Smooth muscle cell (in vitro differentiated cells): ENCODE measurements around the gene GALNTL6. TPM values are rescaled to one million over a fixed set of nuclear protein-coding genes. Genes with fewer than 3 reads are reported as not detected.
"Not testable (repeated sequence)": the region's sequence is repeated elsewhere in the genome, so short reads cannot be mapped to it uniquely, and the experiment has no call there.

Experiments used
- DNase-seq: peaks from one replicate; lab custom pipeline; 2025; ENCODE audit not compliant: unreplicated experiment; lab: John Stamatoyannopoulos, UW
- H2AFZ ChIP-seq: fragments of 200-600 bp; sonication (generic); 2 replicates; pipeline ENCODE4 v1.6.0; 2016; ENCODE audit warnings: antibody characterized with exemption, low read depth, mild to moderate bottlenecking
- H3F3A ChIP-seq: fragments of 200-600 bp; sonication (generic); 2 replicates; pipeline ENCODE4 v1.6.0; 2017; ENCODE audit warnings: antibody characterized with exemption, low read depth
- H3K27ac ChIP-seq: fragments of 200-600 bp; sonication (generic); 2 replicates; pipeline ENCODE4 v1.5.1; 2016; ENCODE audit warnings: low read depth, mild to moderate bottlenecking
- H3K27me3 ChIP-seq: fragments of 200-600 bp; sonication (generic); 2 replicates; pipeline ENCODE4 v1.6.1; 2016; ENCODE audit warnings: low read depth, mild to moderate bottlenecking
- H3K36me3 ChIP-seq: fragments of 200-600 bp; sonication (generic); 2 replicates; pipeline ENCODE4 v1.5.1; 2016; ENCODE audit warnings: low read depth
- H3K4me1 ChIP-seq: fragments of 200-600 bp; sonication (generic); 2 replicates; pipeline ENCODE4 v1.5.1; 2016; ENCODE audit warnings: low read depth
- H3K4me2 ChIP-seq: fragments of 200-600 bp; sonication (generic); 2 replicates; pipeline ENCODE4 v1.6.0; 2016; ENCODE audit warnings: mild to moderate bottlenecking
- H3K4me3 ChIP-seq: fragments of 200-600 bp; sonication (generic); 2 replicates; pipeline ENCODE4 v1.5.1; 2016; ENCODE audit warnings: mild to moderate bottlenecking
- H3K79me2 ChIP-seq: fragments of 200-600 bp; sonication (generic); 2 replicates; pipeline ENCODE4 v1.6.0; 2016; ENCODE audit warnings: low read depth, mild to moderate bottlenecking
- H3K9ac ChIP-seq: fragments of 200-600 bp; sonication (generic); 2 replicates; pipeline ENCODE4 v1.6.0; 2016; ENCODE audit warnings: low read depth
- H3K9me3 ChIP-seq: fragments of 200-600 bp; sonication (generic); replicated peaks from 2 replicates; pipeline ENCODE4 v1.5.1; 2016; ENCODE audit warnings: low read depth
- H4K20me1 ChIP-seq: fragments of 200-600 bp; sonication (generic); 2 replicates; pipeline ENCODE4 v1.6.0; 2016; ENCODE audit warnings: low read depth
- WGBS: methylation state at CpG from one replicate; pipeline ENCODE4 v1.1.7; 2016; ENCODE audit warnings: low lambda C conversion rate; 5-methylcytosine and 5-hydroxymethylcytosine counted together
- polyA plus RNA-seq: library from polyadenylated mRNA; unstranded; fragments of >200 nt; fragmentation: Nextera tagmentation; extraction: Ambion mirVana; gene quantifications from 2 replicates; pipeline ENCODE4 v1.2.1, GENCODE V29; 2016
- total RNA-seq: library from RNA; depleted of rRNA; stranded (reverse); fragments of >200 nt; gene quantifications from 2 replicates; pipeline ENCODE4 v1.2.3, GENCODE V29; 2014
- TF ChIP-seq, protein P1 (sequence below): fragments of 200-600 bp; sonication (generic); IDR thresholded peaks from 2 replicates; pipeline ENCODE4 v1.5.1; 2017; ENCODE audit warnings: borderline replicate concordance, mild to moderate bottlenecking, antibody characterized with exemption; ENCODE audit not compliant: insufficient read depth, poor library complexity, severe bottlenecking

GALNTL6 gene
- total and polyA plus RNA-seq, 2 experiments from 2014 or later = 0.18 to 1.3 TPM

DNA sequence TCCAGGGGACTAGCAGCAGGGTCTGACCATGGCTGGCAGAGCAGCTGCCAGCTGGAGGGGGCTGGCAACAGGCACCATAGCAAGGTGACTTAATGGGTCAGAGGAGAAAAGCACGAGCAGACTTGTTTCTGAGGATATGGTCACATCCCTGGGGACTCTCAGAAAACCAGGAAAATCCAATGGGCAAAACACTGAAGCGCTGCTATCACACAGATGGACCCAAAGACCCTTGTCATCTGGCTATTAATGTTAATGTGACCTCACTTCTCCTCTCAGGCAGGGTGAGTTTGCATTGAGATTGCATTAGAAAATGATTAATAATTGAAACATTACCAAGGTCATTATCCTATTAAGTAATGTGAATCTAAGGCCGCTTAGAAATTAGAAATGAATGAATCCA, 1061.7 kb downstream of the GALNTL6 start:
- Histone ChIP-seq H3K4me3 (no peak overlapping the region), H3K9me3 (no peaks in the 10 kb centered on the region), H3K27ac (no peak overlapping the region), H3F3A (no peaks in the 10 kb centered on the region), H4K20me1 (no peaks in the 10 kb centered on the region), H3K9ac (no peak overlapping the region), H3K36me3 (no peaks in the 10 kb centered on the region), H3K27me3 (no peaks in the 10 kb centered on the region), H2AFZ (no peak overlapping the region), H3K4me1 (no peaks in the 10 kb centered on the region), H3K4me2 (no peak overlapping the region), H3K79me2 (no peaks in the 10 kb centered on the region)
- TF ChIP-seq, protein P1, sequence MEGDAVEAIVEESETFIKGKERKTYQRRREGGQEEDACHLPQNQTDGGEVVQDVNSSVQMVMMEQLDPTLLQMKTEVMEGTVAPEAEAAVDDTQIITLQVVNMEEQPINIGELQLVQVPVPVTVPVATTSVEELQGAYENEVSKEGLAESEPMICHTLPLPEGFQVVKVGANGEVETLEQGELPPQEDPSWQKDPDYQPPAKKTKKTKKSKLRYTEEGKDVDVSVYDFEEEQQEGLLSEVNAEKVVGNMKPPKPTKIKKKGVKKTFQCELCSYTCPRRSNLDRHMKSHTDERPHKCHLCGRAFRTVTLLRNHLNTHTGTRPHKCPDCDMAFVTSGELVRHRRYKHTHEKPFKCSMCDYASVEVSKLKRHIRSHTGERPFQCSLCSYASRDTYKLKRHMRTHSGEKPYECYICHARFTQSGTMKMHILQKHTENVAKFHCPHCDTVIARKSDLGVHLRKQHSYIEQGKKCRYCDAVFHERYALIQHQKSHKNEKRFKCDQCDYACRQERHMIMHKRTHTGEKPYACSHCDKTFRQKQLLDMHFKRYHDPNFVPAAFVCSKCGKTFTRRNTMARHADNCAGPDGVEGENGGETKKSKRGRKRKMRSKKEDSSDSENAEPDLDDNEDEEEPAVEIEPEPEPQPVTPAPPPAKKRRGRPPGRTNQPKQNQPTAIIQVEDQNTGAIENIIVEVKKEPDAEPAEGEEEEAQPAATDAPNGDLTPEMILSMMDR = no peak
- DNase-seq = no peak
- WGBS = 97% methylated on average over 3 of the region's 3 CpGs

DNA sequence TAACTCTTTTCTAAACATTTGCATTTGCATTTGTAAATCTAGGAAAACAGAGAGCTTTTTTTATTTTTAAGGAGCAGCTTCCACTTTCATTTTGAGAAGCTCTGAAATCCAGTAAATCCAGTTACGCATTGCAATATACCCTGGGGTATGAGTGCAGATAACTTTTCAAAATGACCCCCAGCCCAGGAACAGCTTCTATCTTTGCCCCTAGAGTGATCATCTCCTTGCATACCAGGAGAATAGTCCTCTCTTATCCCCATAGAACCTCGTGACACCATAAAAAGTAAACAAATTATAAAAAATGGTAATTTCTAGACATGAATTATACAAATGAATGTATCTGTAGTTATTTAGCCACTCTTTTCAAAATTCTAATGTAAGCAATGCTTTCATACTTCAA, 1063.2 kb downstream of the GALNTL6 start:
- Histone ChIP-seq H4K20me1 (no peaks in the 10 kb centered on the region), H3K4me2 (no peak overlapping the region), H3K4me3 (no peak overlapping the region), H3K4me1 (no peaks in the 10 kb centered on the region), H2AFZ (no peak overlapping the region), H3K36me3 (no peaks in the 10 kb centered on the region), H3K9ac (no peak overlapping the region), H3F3A (no peaks in the 10 kb centered on the region), H3K79me2 (no peaks in the 10 kb centered on the region), H3K27me3 (no peaks in the 10 kb centered on the region), H3K27ac (no peak overlapping the region), H3K9me3 (no peaks in the 10 kb centered on the region)
- TF ChIP-seq, protein P1 = no peak
- WGBS = 90% methylated on average over 2 of the region's 2 CpGs
- DNase-seq = no peak

DNA sequence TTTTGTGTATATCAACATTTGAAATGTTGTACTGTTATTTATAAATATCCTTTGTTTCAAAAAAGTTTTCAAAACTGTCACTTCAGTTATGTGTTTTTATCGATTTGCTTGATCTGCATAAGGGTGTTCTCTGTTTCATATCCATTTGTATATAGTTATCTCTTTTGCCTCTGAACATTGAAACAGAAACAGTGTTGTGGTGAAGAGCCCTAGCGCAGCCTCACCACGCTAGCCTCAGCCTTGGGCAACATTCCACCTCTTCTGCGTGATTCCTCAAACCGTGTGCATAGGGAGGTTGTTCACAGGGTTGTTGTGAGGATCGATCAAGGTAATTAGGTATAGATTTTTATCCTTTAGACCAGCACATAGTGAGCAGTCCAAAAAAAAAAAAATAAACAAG, 1068.4 kb downstream of the GALNTL6 start:
- Histone ChIP-seq H3F3A (no peaks in the 10 kb centered on the region), H3K9ac (no peak overlapping the region), H3K27ac (no peak overlapping the region), H3K4me2 (no peak overlapping the region), H3K9me3 (no peaks in the 10 kb centered on the region), H3K4me1 (no peaks in the 10 kb centered on the region), H3K79me2 (no peaks in the 10 kb centered on the region), H3K4me3 (no peak overlapping the region), H4K20me1 (no peaks in the 10 kb centered on the region), H2AFZ (no peak overlapping the region), H3K27me3 (no peaks in the 10 kb centered on the region), H3K36me3 (no peaks in the 10 kb centered on the region)
- 87% methylated on average over 6 of the region's 6 CpGs for WGBS
- DNase-seq = no peak
- TF ChIP-seq, protein P1 = no peak

DNA sequence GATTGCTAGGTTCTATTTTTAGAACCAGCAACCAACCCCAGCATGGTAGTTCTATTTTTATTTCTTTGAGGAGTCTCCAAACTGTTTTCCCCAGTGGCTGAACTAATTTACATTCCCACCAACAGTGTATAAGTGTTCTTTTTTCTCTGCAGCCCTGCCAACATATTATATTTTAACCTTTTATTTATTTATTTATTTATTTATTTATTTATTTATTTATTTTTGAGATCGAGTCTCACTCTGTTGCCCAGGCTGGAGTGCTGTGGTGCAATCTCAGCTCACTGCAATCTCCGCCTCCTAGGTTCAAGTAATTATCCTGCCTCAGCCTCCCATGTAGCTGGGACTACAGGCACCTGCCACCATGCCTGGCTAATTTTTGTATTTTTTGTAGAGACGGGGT, 1074.2 kb downstream of the GALNTL6 start:
- not testable (repeated sequence) for H4K20me1 ChIP-seq, H3K27me3 ChIP-seq, H3K4me1 ChIP-seq, H2AFZ ChIP-seq, H3K4me2 ChIP-seq, H3K9me3 ChIP-seq, H3K36me3 ChIP-seq, H3K4me3 ChIP-seq, H3K27ac ChIP-seq, H3K79me2 ChIP-seq, H3K9ac ChIP-seq, DNase-seq, H3F3A ChIP-seq
- WGBS = 93% methylated on average over 3 of the region's 3 CpGs
